ENCODE measurements around the gene CA10. TPM values are rescaled to one million over a fixed set of nuclear protein-coding genes. Genes with fewer than 3 reads are reported as not detected.

The CA10 gene
- total and polyA plus RNA-seq, 2 of the 4 experiments (the other 2 are of a cell fraction) = not detected

DNA sequence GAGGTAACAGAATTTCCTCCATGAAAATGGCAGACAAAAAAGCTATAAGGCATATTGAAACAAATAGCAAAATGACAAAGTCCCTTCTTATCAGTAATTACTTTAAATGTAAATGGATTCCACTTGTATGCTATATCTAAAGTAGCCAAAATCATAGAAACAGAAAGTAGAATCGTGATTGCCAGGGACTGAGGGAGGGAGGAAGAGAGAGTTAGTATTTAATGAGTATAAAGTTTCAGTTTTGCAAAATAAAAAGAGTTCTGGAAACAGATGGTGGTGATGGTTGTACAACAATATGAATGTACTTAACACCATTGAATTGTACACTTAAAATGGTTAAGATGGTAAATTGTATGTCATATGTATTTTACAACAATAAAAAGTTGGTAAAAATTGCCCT lies 407.4 kb downstream of the CA10 start:
- no peak overlapping the region for H3K14ac ChIP-seq (replicated peaks; ENCODE audit: low read depth, low read length)
- no peak overlapping the region for H2BK5ac ChIP-seq (ENCODE audit: low read depth, low read length, poor library complexity, severe bottlenecking)
- H3K23ac ChIP-seq (ENCODE audit: low read depth, low read length) = no peak overlapping the region
- no peaks in the 10 kb centered on the region for H3K27me3 ChIP-seq (ENCODE audit: control insufficient read depth, insufficient read depth, low read length)
- H3K4me3 ChIP-seq (ENCODE audit: insufficient read depth, low read depth, low read length) = no peak overlapping the region
- no peaks in the 10 kb centered on the region for H3K9me1 ChIP-seq (ENCODE audit: insufficient read depth, low read length)
- no TSS peak for BruUV-seq (replicated peaks)
- H2AK9ac ChIP-seq (replicated peaks; ENCODE audit: low read depth, low read length, poor library complexity) = no peak overlapping the region
- no peak overlapping the region for H3K56ac ChIP-seq (ENCODE audit: extremely low read depth, insufficient read depth, low read length)
- H2AFZ ChIP-seq (replicated peaks; ENCODE audit: low read length, poor library complexity) = no peak overlapping the region
- ChIA-PET POLR2A (ENCODE audit: unreplicated experiment) (no interaction called here), CTCF (no interaction called here)
- no peak overlapping the region for H3K9ac ChIP-seq (ENCODE audit: low read depth, low read length)
- H3K4me2 ChIP-seq (ENCODE audit: low read depth, low read length) = no peak overlapping the region
- H4K5ac ChIP-seq (ENCODE audit: low read depth, low read length) = no peak overlapping the region
- dilution Hi-C loops (cut with HindIII; ENCODE audit: low sequenced_read_pairs, unreplicated experiment) (no loop called here), in situ Hi-C loops (cut with MboI; ENCODE audit: low sequenced_read_pairs) (no loop called here), intact Hi-C loops (cut with micrococcal nuclease) (no loop called here)
- DNase-seq (no peak), ATAC-seq (ENCODE audit: low read depth) (no peak)
- H4K91ac ChIP-seq (ENCODE audit: insufficient read depth, low read depth, low read length) = no peak overlapping the region
- H2AK5ac ChIP-seq (ENCODE audit: low read depth, low read length) = no peak overlapping the region
- peaks cover 3% of the 10 kb centered on the region; the same call in 1 of the 2 replicates for H3K9me3 ChIP-seq (ENCODE audit: control insufficient read depth, insufficient read depth, low read length)
- no peak overlapping the region for H3K4ac ChIP-seq (ENCODE audit: low read depth, low read length)
- H3K36me3 ChIP-seq (ENCODE audit: control insufficient read depth, insufficient read depth, low read length) = no peaks in the 10 kb centered on the region
- H3K4me1 ChIP-seq (ENCODE audit: control insufficient read depth, insufficient read depth, low read length) = no peaks in the 10 kb centered on the region
- WGBS, 2 experiments (ENCODE audit: extremely low coverage in 2 of 2, insufficient read length in 1 of 2) = no CpG with 5 or more reads among the region's 1 CpG
- no peak overlapping the region for H3K18ac ChIP-seq (ENCODE audit: low read depth, low read length)
- H4K20me1 ChIP-seq (ENCODE audit: insufficient read depth, low read length) = no peaks in the 10 kb centered on the region
- TF ChIP-seq MAZ (IDR thresholded peaks at IDR 0.05; ENCODE audit: borderline replicate concordance, low read depth, low read length) = no peak
- TF ChIP-seq RFX5 (IDR thresholded peaks at IDR 0.05; ENCODE audit: low read depth, low read length) = no peak
- TF ChIP-seq RAD21 (IDR thresholded peaks at IDR 0.05; ENCODE audit: low read length) = no peak
- TF ChIP-seq RCOR1 (IDR thresholded peaks at IDR 0.05; ENCODE audit: insufficient replicate concordance, low read length) = no peak
- no peak for TF ChIP-seq SMC3 (IDR thresholded peaks at IDR 0.05; ENCODE audit: low read depth, low read length)
- TF ChIP-seq CHD1 (IDR thresholded peaks at IDR 0.05; ENCODE audit: low read depth, low read length) = no peak
- H4K8ac ChIP-seq (ENCODE audit: low read depth in 2 of 2, low read length in 2 of 2) = no peak overlapping the region
- no peak overlapping the region for H2BK15ac ChIP-seq (ENCODE audit: low read depth, low read length)
- H2BK120ac ChIP-seq (ENCODE audit: low read depth, low read length) = no peak overlapping the region
- H3K27ac ChIP-seq (ENCODE audit: insufficient read depth, low read length) = no peak overlapping the region
- H2BK20ac ChIP-seq (ENCODE audit: low read depth, low read length) = no peak overlapping the region
- no peaks in the 10 kb centered on the region for H3K79me1 ChIP-seq (ENCODE audit: low read depth in 1 of 2, low read length in 2 of 2)
